HG03354 (cell line): Measurements from ENCODE around the gene PLEKHH3.

Source experiments
- ATAC-seq: cut with Tn5 transposase; IDR thresholded peaks from one replicate; pipeline ENCODE4 v1.9.1; 2021; ENCODE audit warnings: mild to moderate bottlenecking; ENCODE audit not compliant: unreplicated experiment, poor library complexity, severe bottlenecking

PLEKHH3 gene

GRCh38 chr17:42676424-42677011 lies at the start of gene PLEKHH3:
PLEKHH3 (minus strand) TSS chr17:42676994; CDS start chr17:42676563, 431 bp downstream.
- ATAC-seq = no peak

- ATAC-seq = no peak
Observed at GRCh38 chr17:42725143-42725542, 48.3 kb upstream of the PLEKHH3 start.

GRCh38 chr17:42723636-42724035 lies 46.8 kb upstream of the PLEKHH3 start:
- no peak for ATAC-seq

- no peak for ATAC-seq
Observed at GRCh38 chr17:42720996-42721583, 44.3 kb upstream of the PLEKHH3 start.

- no peak for ATAC-seq
Observed at GRCh38 chr17:42709561-42709960, 32.8 kb upstream of the PLEKHH3 start.

- ATAC-seq = no peak
Observed at GRCh38 chr17:42708588-42708987, 31.8 kb upstream of the PLEKHH3 start.

- no peak for ATAC-seq
Observed at GRCh38 chr17:42706732-42707131, 29.9 kb upstream of the PLEKHH3 start.

- ATAC-seq = peak; percentile 84
Observed at GRCh38 chr17:42704837-42705494, 28.2 kb upstream of the PLEKHH3 start.

- peak; percentile 10 for ATAC-seq
Observed at GRCh38 chr17:42704490-42704836, 27.7 kb upstream of the PLEKHH3 start.

GRCh38 chr17:42702446-42702845 lies 25.7 kb upstream of the PLEKHH3 start:
- no peak for ATAC-seq

- no peak for ATAC-seq
Observed at GRCh38 chr17:42700586-42701289, 23.9 kb upstream of the PLEKHH3 start.

GRCh38 chr17:42699415-42699740 lies 22.6 kb upstream of the PLEKHH3 start:
- no peak for ATAC-seq

GRCh38 chr17:42698736-42699414 lies 22.1 kb upstream of the PLEKHH3 start:
- ATAC-seq = no peak

- no peak for ATAC-seq
Observed at GRCh38 chr17:42697108-42697811, 20.5 kb upstream of the PLEKHH3 start.

- ATAC-seq = no peak
Observed at GRCh38 chr17:42695500-42695899, 18.7 kb upstream of the PLEKHH3 start.

- ATAC-seq = no peak
Observed at GRCh38 chr17:42694524-42694923, 17.7 kb upstream of the PLEKHH3 start.

GRCh38 chr17:42692489-42692888 lies 15.7 kb upstream of the PLEKHH3 start:
- ATAC-seq = no peak

- ATAC-seq = no peak
Observed at GRCh38 chr17:42691021-42691545, 14.3 kb upstream of the PLEKHH3 start.

- ATAC-seq = no peak
Observed at GRCh38 chr17:42690596-42690995, 13.8 kb upstream of the PLEKHH3 start.
